Stimulated activated CD4-positive, alpha-beta T cell treated with anti-CD3 and anti-CD28 coated beads, Interleukin-2, amount 100 ng/mL, for 24 hours (primary cell): ENCODE results near the gene CEP57.
"Not testable (repeated sequence)": the region's sequence is repeated elsewhere in the genome, so short reads cannot be mapped to it uniquely, and the experiment has no call there.

Source experiments
- DNase-seq, 2 donors: peaks; one replicate each; pipeline ENCODE4 v3.0.0-alpha.2; 2020

The CEP57 gene

GRCh38 chr11:95799546-95799945, 9.2 kb downstream of the CEP57 start:
- DNase-seq: no peak

DNA sequence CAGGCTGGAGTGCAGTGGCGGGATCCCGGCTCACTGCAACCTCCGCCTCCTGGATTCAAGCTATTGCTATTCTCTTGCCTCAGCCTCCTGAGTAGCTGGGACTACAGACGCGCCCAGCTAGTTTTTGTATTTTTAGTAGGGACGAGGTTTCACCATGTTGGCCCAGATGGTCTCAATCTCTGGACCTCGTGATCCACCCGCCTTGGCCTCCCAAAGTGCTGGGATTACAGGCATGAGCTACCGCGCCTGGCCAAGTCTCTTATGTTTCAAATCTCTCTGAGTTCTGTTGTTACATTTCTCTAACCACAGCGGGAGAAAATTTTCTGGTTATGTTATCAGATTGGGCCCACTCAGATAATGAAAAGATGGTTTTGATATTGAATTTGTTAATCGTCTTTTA, 10.1 kb downstream of the CEP57 start:
- no peak for DNase-seq

GRCh38 chr11:95802806-95803205, 12.5 kb downstream of the CEP57 start:
- DNase-seq: no peak

- no peak for DNase-seq
Measured at GRCh38 chr11:95803973-95804372, 13.7 kb downstream of the CEP57 start.

DNA sequence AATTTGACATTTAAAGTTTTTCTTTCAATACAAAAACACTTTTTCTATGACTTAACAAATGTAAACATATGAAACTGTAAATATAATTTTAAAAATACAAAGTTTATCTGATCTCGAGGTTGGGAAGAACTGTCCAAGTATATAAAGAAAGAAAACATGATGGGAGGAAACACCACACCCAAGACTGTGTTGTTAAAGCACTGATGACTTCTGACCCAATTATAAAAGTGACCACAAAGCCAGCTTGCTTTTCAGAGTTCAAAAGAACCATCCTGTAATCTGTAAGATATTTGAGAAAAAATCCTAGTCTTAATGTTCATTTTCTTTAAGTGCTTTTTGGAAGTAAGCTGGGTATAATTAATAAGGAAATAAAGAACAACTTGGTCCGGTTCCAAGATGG, 15.6 kb downstream of the CEP57 start:
- no peak for DNase-seq

DNA sequence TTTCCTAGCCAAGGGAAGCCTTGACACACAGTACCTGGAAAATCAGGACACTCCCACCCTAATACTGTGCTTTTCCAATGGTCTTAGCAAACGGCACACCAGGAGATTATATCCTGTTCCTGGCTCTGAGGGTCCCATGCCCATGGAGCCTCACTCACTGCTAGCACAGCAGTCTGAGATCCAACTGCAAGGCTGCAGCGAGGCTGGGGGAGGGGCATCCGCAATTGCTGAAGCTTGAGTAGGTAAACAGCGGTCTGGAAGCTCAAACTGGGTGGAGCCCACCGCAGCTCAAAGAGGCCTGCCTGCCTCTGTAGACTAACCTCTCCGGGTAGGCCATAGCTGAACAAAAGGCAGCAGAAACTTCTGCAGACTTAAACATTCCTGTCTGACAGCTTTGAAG, 16.2 kb downstream of the CEP57 start:
- not testable (repeated sequence) for DNase-seq

- DNase-seq: not testable (repeated sequence)
Measured at GRCh38 chr11:95811052-95811451, 20.8 kb downstream of the CEP57 start.

- no peak for DNase-seq
Measured at GRCh38 chr11:95816037-95816436, 25.7 kb downstream of the CEP57 start.

DNA sequence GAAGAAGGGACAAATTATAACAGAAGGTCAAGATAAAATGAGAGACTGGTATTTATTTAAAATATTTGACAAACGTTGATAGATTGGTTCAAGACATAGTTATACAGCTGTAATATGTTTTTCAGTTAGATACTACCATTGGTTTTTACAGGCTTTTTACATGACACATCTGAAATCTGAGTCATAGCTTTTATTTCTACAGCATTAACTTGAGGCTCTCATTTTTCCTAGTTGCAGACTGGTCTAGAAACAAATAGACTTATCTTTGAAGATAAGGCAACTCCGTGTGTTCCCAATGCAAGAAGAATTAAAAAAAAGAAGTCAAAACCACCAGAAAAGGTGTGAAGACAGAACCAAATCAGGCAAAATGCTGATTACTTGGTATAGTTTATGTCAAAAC, 31.3 kb downstream of the CEP57 start:
- DNase-seq: no peak

DNA sequence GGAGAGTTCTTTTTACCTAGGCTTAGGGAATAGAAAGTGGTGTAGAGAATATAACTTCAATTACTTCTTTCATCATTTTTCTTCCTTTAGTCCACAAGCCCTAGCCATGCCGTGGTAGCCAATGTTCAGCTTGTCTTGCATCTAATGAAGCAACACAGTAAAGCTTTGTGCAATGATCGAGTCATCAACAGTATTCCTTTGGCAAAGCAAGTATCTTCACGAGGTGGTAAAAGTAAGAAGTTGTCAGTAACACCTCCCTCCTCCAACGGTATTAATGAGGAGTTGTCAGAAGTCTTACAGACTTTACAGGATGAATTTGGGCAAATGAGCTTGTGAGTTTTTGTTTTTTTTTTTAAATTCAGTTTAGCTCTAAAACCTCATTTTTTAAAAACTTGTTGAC, 37.4 kb downstream of the CEP57 start:
- DNase-seq: no peak

GRCh38 chr11:95829580-95830259, 39.4 kb downstream of the CEP57 start:
- DNase-seq: no peak

DNA sequence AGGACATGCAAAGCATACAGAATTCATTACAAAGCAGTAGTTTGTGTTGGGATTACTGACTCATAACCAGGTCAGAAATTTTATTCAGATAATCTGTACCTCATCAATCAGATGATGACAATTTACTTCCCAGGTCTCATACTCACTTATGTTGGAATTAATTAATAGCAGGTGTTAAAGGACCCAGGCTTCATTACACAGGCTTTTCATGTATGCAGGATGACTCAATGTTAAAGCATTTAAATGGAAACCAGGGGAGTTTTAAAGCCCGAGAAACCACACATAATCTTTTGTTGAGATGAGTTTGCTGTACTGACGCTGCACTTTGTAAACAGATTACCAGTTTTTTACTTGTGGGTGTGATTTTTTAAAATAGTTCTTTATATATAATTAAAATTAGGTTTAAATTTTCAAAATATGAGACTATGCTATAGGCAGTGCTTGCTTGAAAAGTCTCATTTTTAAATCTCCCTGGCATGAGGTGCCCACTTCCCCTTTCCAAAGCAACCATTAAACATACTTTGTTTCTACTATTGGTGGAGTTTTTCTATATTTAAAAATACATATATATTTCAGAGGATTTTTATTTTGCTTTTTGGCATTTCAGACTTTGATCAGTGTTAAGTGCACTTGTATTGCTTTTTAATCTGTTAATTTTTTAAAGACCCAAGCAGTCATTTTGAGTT, 41.0 kb downstream of the CEP57 start:
- DNase-seq: no peak

- DNase-seq: no peak
Measured at GRCh38 chr11:95832763-95833162, 42.5 kb downstream of the CEP57 start.

- no peak for DNase-seq
Measured at GRCh38 chr11:95833378-95833777, 43.1 kb downstream of the CEP57 start.

DNA sequence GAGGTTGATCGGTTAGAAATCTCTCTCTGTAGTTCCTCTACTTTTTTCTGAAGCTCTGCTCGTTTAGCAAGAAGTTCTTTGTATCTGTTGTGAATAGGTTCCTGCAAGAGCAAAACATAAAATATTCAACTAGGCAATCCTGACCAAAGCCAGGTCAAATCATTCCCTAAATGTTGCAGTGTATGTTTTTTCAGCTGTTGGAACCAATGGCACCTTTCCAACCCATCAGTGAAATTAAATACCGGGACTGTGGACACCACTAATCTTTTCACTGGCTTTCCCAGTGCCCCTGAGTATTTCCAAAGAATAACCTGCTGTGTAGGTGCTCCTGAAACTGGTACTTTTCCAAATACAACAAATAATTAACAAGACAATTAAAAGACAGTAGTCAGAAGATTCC, 45.1 kb downstream of the CEP57 start:
- no peak for DNase-seq

DNA sequence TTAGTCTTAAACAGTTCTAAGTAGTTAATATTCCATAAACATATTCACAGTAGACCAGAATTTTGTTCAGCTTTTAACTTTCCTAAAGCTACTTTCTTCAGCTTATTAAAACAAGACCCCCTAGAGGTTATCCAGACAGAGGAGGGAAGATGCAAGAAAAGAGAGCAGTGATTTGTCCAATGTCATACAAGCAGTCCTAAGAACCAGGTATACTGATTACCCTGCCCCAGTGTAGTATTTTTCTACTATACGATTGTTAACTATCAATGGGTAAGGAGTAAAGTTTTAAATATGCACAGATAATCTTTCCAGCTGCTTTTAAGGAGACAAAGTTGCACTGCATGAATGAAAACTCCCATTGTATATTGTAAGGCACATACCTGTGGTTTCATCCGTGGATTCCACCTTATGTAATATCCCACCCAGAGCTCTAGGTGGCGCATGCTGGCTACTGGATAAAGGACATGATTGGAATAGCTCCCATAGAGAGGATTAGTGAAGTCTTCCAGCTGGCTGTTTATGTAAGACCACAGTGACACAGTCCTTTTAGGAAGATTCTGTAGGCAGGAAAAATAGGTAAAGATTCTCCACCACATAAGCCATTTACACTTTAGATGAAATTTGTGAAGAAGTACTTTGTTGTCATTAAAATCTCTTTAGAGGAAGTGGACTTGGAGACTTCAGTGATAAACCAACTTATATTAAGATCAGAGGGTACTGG, 45.6 kb downstream of the CEP57 start:
- DNase-seq: peak; percentile 53 to 59

- no peak for DNase-seq
Measured at GRCh38 chr11:95845167-95845566, 54.9 kb downstream of the CEP57 start.

DNA sequence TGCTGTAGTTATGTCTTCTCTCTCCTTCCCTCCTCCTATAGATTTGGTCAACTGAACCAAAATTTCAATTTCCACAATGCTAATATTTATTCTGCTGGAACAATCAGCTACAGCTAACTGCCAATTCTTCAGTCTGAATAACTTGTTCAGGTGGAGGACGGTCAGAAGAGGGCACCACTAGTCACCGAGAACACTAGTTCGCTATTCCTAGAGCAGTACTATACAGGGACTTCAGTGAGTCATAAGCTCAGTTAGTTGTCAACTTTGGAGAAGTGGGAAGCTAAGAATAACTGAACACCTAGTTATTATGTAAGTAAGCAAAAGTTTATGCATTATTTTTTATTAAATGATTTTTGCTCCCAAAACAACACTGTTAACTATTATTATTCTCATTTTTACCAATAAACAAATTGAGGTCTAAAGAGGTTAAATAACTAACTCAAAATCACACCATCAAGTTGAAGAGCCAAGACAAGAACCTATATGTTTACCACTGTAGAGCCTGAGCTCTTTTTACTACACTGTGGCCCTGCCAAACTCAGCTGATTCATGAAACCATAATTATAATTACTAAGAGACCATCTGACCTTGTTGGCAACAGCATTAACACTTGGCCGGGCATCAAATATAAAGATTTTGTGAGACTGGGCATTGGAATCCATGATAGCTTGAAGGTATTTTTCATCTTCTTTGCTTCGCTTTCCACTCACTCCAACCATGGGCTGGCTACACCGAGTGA, 59.0 kb downstream of the CEP57 start:
- peak; percentile 14 to 26 for DNase-seq

- no peak for DNase-seq
Measured at GRCh38 chr11:95850137-95850536, 59.8 kb downstream of the CEP57 start.

GRCh38 chr11:95853138-95853537, 62.8 kb downstream of the CEP57 start:
- no peak for DNase-seq

DNA sequence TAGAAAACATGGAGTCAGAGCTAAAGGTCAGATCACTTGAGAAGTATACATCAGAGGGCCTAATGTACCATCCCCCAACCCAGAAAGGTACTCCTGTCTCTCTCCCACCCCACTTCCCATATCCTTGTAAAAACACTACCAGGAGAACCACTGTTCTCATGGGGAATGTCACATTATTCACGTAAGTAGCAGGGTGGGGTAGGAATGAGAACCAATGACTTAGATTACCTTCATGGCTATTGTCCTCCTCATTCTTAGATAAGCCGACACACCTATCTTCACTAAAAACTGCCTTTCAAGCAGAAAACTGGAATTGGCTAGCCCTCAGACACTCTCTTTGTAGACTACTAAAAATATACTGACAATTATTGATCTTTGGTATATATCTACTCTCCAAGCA, 63.6 kb downstream of the CEP57 start:
- no peak for DNase-seq

GRCh38 chr11:95854362-95854761, 64.1 kb downstream of the CEP57 start:
- DNase-seq: not testable (repeated sequence)

DNA sequence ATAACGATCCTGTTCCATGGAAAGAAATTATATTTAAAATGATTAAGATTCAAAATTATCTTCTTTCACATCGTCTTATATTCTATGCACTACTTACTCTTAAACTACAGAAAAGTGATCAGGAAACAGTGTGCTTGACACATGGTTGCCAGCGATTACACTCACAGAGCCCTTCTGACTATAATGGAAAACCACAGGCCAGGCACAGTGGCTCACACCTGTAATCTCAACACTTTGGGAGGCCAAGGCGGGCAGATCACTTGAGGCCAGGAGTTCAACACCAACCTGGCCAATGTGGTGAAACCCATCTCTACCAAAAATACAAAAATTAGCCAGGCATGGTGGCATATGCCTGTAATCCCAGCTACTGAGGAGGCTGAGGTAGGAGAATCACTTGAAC, 69.7 kb downstream of the CEP57 start:
- not testable (repeated sequence) for DNase-seq
